ENCODE measurements around the gene METTL2B.

DNA sequence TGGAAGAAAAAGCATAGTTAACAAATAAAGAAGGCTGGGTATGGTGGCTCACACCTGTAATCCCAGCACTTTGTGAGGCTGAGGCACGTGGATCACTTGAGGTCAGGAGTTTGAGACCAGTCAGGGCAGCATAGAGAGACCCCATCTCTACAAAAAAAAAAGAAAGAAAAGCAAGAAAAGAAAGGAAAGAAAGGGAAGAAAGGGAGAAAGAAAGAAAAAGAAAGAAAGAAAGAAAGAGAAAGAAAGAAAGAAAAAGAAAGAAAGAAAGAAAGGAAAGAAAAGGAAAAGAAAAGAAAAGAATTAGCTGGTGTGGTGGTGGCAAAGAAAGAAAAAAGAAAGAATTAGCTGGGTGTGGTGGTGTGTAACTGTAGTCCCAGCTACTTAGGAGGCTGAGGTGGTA, 24.0 kb upstream of the METTL2B start:
- TF ChIP-seq, protein P1, sequence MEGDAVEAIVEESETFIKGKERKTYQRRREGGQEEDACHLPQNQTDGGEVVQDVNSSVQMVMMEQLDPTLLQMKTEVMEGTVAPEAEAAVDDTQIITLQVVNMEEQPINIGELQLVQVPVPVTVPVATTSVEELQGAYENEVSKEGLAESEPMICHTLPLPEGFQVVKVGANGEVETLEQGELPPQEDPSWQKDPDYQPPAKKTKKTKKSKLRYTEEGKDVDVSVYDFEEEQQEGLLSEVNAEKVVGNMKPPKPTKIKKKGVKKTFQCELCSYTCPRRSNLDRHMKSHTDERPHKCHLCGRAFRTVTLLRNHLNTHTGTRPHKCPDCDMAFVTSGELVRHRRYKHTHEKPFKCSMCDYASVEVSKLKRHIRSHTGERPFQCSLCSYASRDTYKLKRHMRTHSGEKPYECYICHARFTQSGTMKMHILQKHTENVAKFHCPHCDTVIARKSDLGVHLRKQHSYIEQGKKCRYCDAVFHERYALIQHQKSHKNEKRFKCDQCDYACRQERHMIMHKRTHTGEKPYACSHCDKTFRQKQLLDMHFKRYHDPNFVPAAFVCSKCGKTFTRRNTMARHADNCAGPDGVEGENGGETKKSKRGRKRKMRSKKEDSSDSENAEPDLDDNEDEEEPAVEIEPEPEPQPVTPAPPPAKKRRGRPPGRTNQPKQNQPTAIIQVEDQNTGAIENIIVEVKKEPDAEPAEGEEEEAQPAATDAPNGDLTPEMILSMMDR (IDR thresholded peaks at IDR 0.05) = no peak
- TF ChIP-seq POLR2A (IDR thresholded peaks at IDR 0.05) = no peak
